Ovary (tissue), 3 donors: Measurements from ENCODE around the gene HTRA3.

Source experiments
- EP300 ChIP-seq: sonication (generic); formaldehyde crosslinking; IDR thresholded peaks from one replicate; pipeline ENCODE4 v1.6.1; 2017; ENCODE audit warnings: antibody characterized with exemption
- POLR2A ChIP-seq: fragments of 450-650 bp; IDR thresholded peaks from one replicate; pipeline ENCODE4 v1.6.1; 2017; ENCODE audit warnings: antibody characterized with exemption, mild to moderate bottlenecking, moderate library complexity
- TF ChIP-seq, protein P1 (sequence below), 3 donors: fragments of 450-650 bp in 2 of 3; fragments of 200-600 bp in 1 of 3; IDR thresholded peaks; one replicate each; pipeline versions ENCODE4 v1.5.1 to v1.8.0; 2016 to 2022; ENCODE audit warnings: antibody characterized with exemption in 3 of 3, mild to moderate bottlenecking in 1 of 3
- donor health status: DM: no; HTN: no; CAD: no.

DNA sequence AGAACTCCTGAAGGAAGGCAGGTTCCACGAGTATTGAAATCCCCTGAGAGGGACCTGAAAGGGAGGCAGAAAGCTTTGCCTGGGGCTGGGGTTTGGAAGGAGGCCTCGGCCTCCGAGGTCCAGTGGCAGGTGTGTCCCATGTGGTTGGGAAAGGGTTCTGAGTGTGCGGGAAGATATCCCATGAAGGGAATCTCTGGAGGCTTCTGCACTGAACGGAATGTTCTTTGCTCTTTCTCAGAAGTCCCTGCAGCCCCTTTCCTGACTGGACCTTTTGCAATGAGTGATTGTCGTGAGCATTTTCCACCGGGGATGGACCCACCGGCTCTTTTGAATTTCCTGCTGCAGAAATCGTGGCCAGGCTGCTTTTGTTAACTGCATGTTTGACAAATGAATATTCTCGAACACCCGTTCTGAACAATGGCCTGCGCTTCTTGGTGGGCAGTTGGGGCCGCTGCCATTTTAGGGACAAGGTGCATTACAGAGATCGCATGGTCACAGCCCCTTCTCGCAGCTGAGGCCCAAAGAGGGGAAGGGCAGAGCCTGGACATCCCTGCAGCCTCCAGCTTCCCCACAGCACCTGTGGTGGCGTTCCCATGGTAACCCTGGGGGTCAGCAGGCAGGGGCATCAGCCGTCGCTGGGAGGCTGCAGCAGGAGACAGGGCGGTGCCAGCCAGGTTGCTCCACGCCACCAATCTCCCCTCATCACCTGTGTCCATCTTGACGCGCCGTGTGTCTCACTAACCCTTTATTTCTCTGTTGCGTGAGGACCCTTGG is 18.3 kb upstream of the HTRA3 start:
- TF ChIP-seq, protein P1, sequence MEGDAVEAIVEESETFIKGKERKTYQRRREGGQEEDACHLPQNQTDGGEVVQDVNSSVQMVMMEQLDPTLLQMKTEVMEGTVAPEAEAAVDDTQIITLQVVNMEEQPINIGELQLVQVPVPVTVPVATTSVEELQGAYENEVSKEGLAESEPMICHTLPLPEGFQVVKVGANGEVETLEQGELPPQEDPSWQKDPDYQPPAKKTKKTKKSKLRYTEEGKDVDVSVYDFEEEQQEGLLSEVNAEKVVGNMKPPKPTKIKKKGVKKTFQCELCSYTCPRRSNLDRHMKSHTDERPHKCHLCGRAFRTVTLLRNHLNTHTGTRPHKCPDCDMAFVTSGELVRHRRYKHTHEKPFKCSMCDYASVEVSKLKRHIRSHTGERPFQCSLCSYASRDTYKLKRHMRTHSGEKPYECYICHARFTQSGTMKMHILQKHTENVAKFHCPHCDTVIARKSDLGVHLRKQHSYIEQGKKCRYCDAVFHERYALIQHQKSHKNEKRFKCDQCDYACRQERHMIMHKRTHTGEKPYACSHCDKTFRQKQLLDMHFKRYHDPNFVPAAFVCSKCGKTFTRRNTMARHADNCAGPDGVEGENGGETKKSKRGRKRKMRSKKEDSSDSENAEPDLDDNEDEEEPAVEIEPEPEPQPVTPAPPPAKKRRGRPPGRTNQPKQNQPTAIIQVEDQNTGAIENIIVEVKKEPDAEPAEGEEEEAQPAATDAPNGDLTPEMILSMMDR (IDR thresholded peaks at IDR 0.05): no peak
- TF ChIP-seq POLR2A (no peak), EP300 (no peak)
